ENCODE data around the gene ZSCAN31.

DNA sequence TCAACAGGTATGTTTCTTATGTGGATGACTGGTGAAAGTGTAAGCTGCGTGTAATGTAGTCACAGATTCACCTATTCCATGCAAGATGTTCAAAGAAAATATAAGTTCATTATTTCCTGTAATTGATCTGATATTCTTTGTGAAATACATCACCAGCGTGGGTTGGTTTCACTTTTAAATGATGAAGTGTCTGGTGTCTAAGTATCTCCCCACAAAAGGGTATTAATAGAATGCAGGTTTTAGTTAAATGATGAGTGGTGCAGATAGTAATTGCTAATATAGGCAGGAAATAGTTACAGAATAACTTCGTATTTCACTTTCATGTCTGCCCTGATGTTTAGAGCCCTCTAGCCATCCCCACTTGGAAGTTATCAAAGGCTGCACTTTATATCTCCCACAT is 32.4 kb downstream of the ZSCAN31 start:
- TF ChIP-seq, protein P1, sequence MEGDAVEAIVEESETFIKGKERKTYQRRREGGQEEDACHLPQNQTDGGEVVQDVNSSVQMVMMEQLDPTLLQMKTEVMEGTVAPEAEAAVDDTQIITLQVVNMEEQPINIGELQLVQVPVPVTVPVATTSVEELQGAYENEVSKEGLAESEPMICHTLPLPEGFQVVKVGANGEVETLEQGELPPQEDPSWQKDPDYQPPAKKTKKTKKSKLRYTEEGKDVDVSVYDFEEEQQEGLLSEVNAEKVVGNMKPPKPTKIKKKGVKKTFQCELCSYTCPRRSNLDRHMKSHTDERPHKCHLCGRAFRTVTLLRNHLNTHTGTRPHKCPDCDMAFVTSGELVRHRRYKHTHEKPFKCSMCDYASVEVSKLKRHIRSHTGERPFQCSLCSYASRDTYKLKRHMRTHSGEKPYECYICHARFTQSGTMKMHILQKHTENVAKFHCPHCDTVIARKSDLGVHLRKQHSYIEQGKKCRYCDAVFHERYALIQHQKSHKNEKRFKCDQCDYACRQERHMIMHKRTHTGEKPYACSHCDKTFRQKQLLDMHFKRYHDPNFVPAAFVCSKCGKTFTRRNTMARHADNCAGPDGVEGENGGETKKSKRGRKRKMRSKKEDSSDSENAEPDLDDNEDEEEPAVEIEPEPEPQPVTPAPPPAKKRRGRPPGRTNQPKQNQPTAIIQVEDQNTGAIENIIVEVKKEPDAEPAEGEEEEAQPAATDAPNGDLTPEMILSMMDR (IDR thresholded peaks at IDR 0.05; ENCODE audit: insufficient read depth, low read depth, low read length): no peak
- TF ChIP-seq EZH2 (IDR thresholded peaks at IDR 0.05; ENCODE audit: insufficient read depth, low read length): no peak

All from astrocyte (in vitro differentiated cells and primary cell).